GM23248 (cell line): Measurements from ENCODE around the gene TNNC1.

Source experiments
- EZH2 ChIP-seq: fragments of 200-600 bp; sonication (generic); IDR thresholded peaks from 2 replicates; pipeline ENCODE4 v1.6.1; 2018; ENCODE audit warnings: antibody characterized with exemption, mild to moderate bottlenecking; ENCODE audit not compliant: insufficient read depth, poor library complexity, severe bottlenecking
- EZH2phosphoT487 ChIP-seq: fragments of 200-600 bp; sonication (generic); IDR thresholded peaks from 2 replicates; pipeline ENCODE4 v1.6.1; 2018; ENCODE audit warnings: antibody characterized with exemption, moderate library complexity, mild to moderate bottlenecking, low read depth; ENCODE audit not compliant: insufficient read depth

GRCh38 chr3:52402706-52403270, 51.1 kb downstream of the TNNC1 start:
- TF ChIP-seq EZH2 (no peak), EZH2phosphoT487 (no peak)
